Activated naive CD4-positive, alpha-beta T cell treated with anti-CD3 and anti-CD28 coated beads, Interleukin-2, amount 10 ng/mL, durations not matched to agents 7 days and 5 days (primary cell): Measurements from ENCODE around the gene DPEP3.

Experiments
- CTCF ChIA-PET: fragments of 350-600 bp; sonication (Branson Sonifier 250); formaldehyde crosslinking; loops from one replicate; lab custom pipeline; 2021; ENCODE audit warnings: antibody characterized with exemption; lab: Charles Lee
- DNase-seq: peaks from one replicate; pipeline ENCODE4 v3.0.0-alpha.2; 2020
- H3K27ac Mint-ChIP-seq: one replicate; pipeline ENCODE4 v1.8.0; 2021; ENCODE audit warnings: mild to moderate bottlenecking, moderate library complexity, mixed read lengths
- H3K27me3 Mint-ChIP-seq: one replicate; pipeline ENCODE4 v1.8.0; 2021; ENCODE audit warnings: mild to moderate bottlenecking, mixed read lengths
- H3K36me3 Mint-ChIP-seq: one replicate; pipeline ENCODE4 v1.8.0; 2021; ENCODE audit warnings: mixed read lengths
- H3K4me1 Mint-ChIP-seq: one replicate; pipeline ENCODE4 v1.8.0; 2021; ENCODE audit warnings: mixed read lengths
- H3K4me3 Mint-ChIP-seq: one replicate; pipeline ENCODE4 v1.8.0; 2021; ENCODE audit warnings: mild to moderate bottlenecking, moderate library complexity, mixed read lengths
- H3K9me3 Mint-ChIP-seq: one replicate; pipeline ENCODE4 v1.8.0; 2021; ENCODE audit warnings: mixed read lengths

The DPEP3 gene

DNA sequence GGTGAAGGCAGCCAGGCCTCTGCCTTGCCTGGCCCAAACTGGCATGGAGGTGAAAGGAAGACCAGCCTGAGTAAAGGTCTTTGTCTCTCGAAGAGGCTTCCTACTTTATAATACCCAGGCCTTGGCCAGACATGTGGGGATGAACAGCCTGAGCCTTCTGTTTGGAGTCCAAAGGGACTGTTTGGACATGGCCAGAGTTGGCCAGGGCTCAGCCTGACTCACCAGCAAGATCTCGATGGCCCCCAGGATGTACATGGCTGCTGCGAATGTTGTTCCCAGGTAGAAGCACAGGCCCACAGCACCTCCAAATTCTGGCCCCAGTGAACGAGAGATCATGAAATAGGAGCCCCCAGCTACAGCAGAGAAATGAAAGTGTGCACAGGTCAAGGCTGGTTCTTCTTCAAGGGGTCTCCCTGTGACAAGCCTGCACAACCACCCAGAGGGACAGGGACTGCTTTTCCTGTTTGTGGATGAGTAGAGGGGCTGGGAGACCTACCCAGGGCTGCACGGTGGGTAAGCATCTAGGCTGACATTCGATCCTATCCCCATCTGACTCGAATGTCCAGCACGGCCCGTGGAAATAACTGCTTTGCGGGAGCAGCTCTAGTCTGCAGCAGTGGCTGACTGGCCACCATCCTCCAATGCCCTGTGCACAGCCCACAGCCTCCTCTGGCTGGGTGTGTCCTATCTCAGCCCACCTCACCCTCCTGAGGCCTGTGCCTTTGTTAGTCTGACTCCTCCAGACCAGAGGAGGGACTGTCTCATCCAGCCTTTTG is 25.7 kb downstream of the DPEP3 start:
- Mint-ChIP-seq H3K27me3 (no peaks in the 10 kb centered on the region), H3K36me3 (peaks cover 13% of the 10 kb centered on the region), H3K4me3 (no peak overlapping the region), H3K4me1 (peaks cover 3% of the 10 kb centered on the region), H3K27ac (no peak overlapping the region), H3K9me3 (no peaks in the 10 kb centered on the region)
- no peak for DNase-seq
- CTCF ChIA-PET: interaction anchor here (0.9 kb wide), 1 partner anchor 11 kb away, joined by 3 read pairs; no protein-coding TSS in a partner anchor

- Mint-ChIP-seq H3K27me3 (no peaks in the 10 kb centered on the region), H3K36me3 (peaks cover 13% of the 10 kb centered on the region), H3K4me1 (peaks cover 3% of the 10 kb centered on the region), H3K9me3 (no peaks in the 10 kb centered on the region), H3K4me3 (no peak overlapping the region), H3K27ac (no peak overlapping the region)
- no peak for DNase-seq
- CTCF ChIA-PET: interaction anchor here (0.9 to 1.7 kb wide), 2 partner anchors 11 to 12 kb away, joined by 3 to 5 read pairs; no protein-coding TSS in a partner anchor
Observed at GRCh38 chr16:67953641-67954375, 26.5 kb downstream of the DPEP3 start.

GRCh38 chr16:67951485-67951884 is 28.8 kb downstream of the DPEP3 start:
- Mint-ChIP-seq H3K4me1 (peaks cover 3% of the 10 kb centered on the region), H3K36me3 (peaks cover 10% of the 10 kb centered on the region), H3K9me3 (no peaks in the 10 kb centered on the region), H3K27me3 (no peaks in the 10 kb centered on the region), H3K27ac (no peak overlapping the region), H3K4me3 (no peak overlapping the region)
- CTCF ChIA-PET: no interaction called here
- DNase-seq: no peak

DNA sequence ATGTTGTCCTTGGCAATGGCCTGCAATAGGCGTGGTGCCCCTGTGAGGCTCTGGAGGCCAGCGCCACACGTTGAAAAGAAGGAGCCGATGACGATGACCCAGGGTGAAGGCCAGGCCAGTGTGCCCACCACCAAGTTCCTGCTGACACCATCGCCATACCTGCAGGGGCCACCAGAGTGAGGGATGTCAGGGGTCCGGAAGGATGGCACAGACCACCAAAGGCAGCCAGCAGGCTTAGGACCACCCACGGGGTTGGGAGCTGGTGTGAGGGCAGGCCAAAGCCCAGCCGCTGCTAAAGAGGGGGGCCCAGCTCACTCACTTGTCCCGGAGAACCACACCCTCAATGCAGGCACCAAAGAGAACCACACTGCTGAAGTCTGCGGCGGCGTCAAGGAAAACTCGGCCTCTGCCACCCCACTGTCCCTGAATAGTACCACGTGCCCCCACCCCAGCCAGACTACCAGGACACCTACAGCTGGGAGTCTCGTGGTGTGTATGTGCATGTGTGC is 29.9 kb downstream of the DPEP3 start:
- peaks cover 3% of the 10 kb centered on the region for H3K4me1 Mint-ChIP-seq
- no peak overlapping the region for H3K4me3 Mint-ChIP-seq
- DNase-seq: no peak
- H3K27me3 Mint-ChIP-seq: no peaks in the 10 kb centered on the region
- H3K9me3 Mint-ChIP-seq: no peaks in the 10 kb centered on the region
- CTCF ChIA-PET: no interaction called here
- peaks cover 10% of the 10 kb centered on the region for H3K36me3 Mint-ChIP-seq
- peak overlapping the region; percentile 37 for H3K27ac Mint-ChIP-seq

- CTCF ChIA-PET: no interaction called here
- Mint-ChIP-seq H3K9me3 (no peaks in the 10 kb centered on the region), H3K4me1 (peaks cover 3% of the 10 kb centered on the region), H3K4me3 (no peak overlapping the region), H3K36me3 (peaks cover 10% of the 10 kb centered on the region), H3K27ac (no peak overlapping the region), H3K27me3 (no peaks in the 10 kb centered on the region)
- DNase-seq: no peak
Observed at GRCh38 chr16:67949645-67950044, 30.7 kb downstream of the DPEP3 start.

- Mint-ChIP-seq H3K27ac (no peak overlapping the region), H3K9me3 (no peaks in the 10 kb centered on the region), H3K4me3 (no peak overlapping the region), H3K4me1 (peaks cover 3% of the 10 kb centered on the region), H3K36me3 (peaks cover 9% of the 10 kb centered on the region), H3K27me3 (no peaks in the 10 kb centered on the region)
- DNase-seq: no peak
- CTCF ChIA-PET: interaction anchor here (0.6 to 1.1 kb wide), 2 partner anchors 11 to 353 kb away, joined by 3 read pairs; partner anchors contain the start of gene PSMB10
Observed at GRCh38 chr16:67948015-67948414, 32.3 kb downstream of the DPEP3 start.

DNA sequence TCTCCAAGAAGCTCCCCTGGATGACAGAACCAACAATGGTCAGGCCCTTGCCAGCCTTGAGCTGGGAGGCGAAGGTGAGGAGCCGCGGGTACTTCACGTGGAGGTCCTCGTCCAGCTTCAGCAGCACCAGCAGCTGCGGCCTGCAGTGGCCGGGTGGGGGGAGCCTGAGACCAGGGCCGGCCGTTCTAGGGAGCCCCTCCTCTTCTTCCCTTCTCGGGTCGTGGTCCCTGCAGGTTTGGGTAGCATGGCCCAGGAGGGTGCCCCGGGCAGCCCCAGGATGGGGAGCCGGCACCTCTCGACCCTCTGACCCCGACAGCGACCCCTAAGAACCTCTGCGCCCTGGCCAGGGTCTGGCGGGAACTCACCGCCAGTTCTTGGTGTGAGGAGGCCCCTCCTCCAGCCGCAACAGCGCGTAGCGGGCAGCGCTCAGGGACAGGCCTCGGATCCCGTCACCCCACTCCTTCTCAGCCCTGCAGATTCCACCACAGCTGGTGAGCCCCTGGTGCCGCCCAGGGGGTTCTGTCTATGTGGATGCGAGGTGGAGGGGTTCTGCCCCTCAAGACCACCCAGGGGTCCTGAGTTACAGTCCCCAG is 33.2 kb downstream of the DPEP3 start:
- CTCF ChIA-PET: interaction anchor here (1.1 kb wide), 1 partner anchor 10 kb away, joined by 3 read pairs; the partner anchor contains the start of gene PSMB10
- no peak for DNase-seq

GRCh38 chr16:67946128-67946569 is 34.1 kb downstream of the DPEP3 start:
- H3K4me3 Mint-ChIP-seq: no peak overlapping the region
- peaks cover 9% of the 10 kb centered on the region for H3K36me3 Mint-ChIP-seq
- H3K4me1 Mint-ChIP-seq: peaks cover 11% of the 10 kb centered on the region
- H3K27me3 Mint-ChIP-seq: no peaks in the 10 kb centered on the region
- DNase-seq: no peak
- CTCF ChIA-PET: interaction anchor here (0.8 to 1.0 kb wide), 2 partner anchors 49 to 94 kb away, joined by 3 to 4 read pairs; no protein-coding TSS in a partner anchor
- no peak overlapping the region for H3K27ac Mint-ChIP-seq
- H3K9me3 Mint-ChIP-seq: no peaks in the 10 kb centered on the region

More for the DNA sequence above, 33.2 kb downstream of the DPEP3 start:
- Mint-ChIP-seq H3K36me3 (peaks cover 9% of the 10 kb centered on the region), H3K9me3 (no peaks in the 10 kb centered on the region), H3K4me1 (peaks cover 3% of the 10 kb centered on the region), H3K27me3 (no peaks in the 10 kb centered on the region), H3K4me3 (no peak overlapping the region), H3K27ac (no peak overlapping the region)

DNA sequence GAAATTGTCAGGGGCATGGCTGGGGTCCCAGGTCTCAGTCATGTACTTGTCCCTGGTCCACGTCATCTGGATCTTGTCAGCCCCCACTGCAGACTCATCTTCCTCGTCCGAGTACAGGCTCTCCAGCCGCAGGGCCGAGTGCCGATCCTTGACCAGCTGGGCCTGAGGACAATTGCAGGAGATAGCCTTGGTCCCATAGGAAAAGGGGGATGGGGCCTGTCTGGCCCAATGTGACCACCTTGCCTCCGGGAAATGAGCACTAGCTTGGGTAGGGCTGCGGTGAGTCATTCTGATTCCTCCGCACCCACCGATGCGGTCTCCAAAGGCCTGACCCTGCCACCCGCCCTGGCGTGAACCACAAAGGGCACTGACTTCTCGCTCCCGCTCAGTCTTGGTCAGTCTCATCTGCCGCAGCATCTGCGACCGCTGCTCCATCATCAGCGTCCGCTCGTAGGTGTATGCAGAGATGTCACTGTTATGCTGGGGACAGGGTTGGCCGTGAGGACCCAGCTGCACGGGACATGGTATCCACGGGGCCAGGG is 34.8 kb downstream of the DPEP3 start:
- no peaks in the 10 kb centered on the region for H3K9me3 Mint-ChIP-seq
- H3K27ac Mint-ChIP-seq: peak overlapping the region; percentile 14
- H3K36me3 Mint-ChIP-seq: peaks cover 10% of the 10 kb centered on the region
- H3K4me1 Mint-ChIP-seq: peaks cover 18% of the 10 kb centered on the region
- H3K27me3 Mint-ChIP-seq: no peaks in the 10 kb centered on the region
- CTCF ChIA-PET: interaction anchor here (0.8 kb wide), 1 partner anchor 95 kb away, joined by 4 read pairs; no protein-coding TSS in a partner anchor
- DNase-seq: no peak
- H3K4me3 Mint-ChIP-seq: no peak overlapping the region

GRCh38 chr16:67944690-67945391 is 35.5 kb downstream of the DPEP3 start:
- DNase-seq: no peak
- no peak overlapping the region for H3K4me3 Mint-ChIP-seq
- CTCF ChIA-PET: interaction anchor here (0.8 kb wide), 1 partner anchor 95 kb away, joined by 4 read pairs; no protein-coding TSS in a partner anchor
- no peak overlapping the region for H3K27ac Mint-ChIP-seq
- H3K4me1 Mint-ChIP-seq: peaks cover 24% of the 10 kb centered on the region
- H3K27me3 Mint-ChIP-seq: no peaks in the 10 kb centered on the region
- peaks cover 16% of the 10 kb centered on the region for H3K36me3 Mint-ChIP-seq
- no peaks in the 10 kb centered on the region for H3K9me3 Mint-ChIP-seq

DNA sequence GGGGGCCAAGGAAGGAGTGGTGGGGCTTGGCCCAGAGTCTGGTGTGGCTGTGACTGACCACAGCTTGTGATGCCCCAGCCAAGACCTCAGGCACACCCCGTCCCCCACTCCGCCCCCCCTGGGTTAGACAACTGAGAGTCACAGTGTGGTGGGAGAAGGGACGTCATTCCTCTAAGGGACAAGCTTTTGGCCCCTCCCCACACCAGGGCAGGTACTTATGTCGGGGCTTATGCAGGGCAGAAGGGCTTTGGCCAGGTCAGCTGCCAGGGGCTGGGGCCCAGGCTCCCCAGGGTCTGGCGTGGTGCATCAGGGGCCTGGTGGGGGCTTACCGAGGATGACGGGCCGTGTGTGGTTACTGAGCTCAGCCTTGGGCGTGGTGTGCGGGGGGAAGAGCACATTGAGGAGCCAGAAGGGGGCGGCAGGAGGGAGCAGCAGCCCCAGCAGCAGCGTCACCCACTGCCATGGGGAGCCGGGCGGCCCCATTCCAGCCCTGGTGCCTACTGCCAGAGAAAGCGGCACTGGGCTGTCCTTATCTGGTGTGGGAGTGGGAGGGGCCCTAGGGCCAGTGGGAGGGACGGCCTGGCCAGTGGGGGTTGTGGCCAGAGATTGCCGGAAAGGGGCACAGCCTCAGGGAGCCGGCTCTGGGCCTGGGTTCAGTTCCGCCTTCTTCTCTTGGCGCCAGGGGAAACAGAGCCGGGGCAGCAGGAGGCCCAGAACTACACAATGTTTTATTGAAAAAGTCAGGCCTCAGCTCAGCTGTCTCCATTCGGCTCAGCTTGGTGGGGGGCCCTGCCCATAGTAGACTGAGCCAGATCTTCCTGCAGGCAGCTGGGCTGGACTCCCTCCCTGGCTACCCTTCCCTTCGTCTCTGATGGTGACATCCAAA is 36.4 kb downstream of the DPEP3 start, which contains the start of gene LCAT:
LCAT (minus strand) TSS at position 502 of the 886 bp plus-strand sequence; CDS start at position 483, 19 bp downstream.
- CTCF ChIA-PET: no interaction called here
- H3K9me3 Mint-ChIP-seq: no peaks in the 10 kb centered on the region
- no peaks in the 10 kb centered on the region for H3K27me3 Mint-ChIP-seq
- peaks cover 16% of the 10 kb centered on the region for H3K36me3 Mint-ChIP-seq
- peak within 1 kb of the TSS; percentile 58 for H3K27ac Mint-ChIP-seq
- H3K4me3 Mint-ChIP-seq: no peak within 1 kb of the TSS
- no peak for DNase-seq
- peaks cover 33% of the 10 kb centered on the region for H3K4me1 Mint-ChIP-seq

DNA sequence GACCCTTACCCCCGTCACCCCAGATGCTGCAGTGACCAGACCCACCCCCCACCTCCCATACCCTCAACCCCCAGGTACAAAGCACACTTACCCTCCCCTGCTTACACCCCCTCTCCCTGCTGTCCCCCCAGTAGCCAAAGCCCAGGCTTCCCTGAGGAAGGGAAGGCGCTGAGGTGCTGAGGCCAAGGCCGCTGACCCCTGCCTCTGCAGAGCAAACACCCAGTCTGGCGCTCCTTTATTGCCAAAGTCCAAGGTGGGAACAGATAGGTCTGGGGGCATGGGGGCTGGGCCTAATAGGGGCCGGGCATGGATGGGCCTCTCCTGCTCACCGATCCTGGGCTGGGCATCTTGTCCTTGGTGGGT is 37.1 kb downstream of the DPEP3 start:
- H3K9me3 Mint-ChIP-seq: no peaks in the 10 kb centered on the region
- H3K36me3 Mint-ChIP-seq: peaks cover 16% of the 10 kb centered on the region
- CTCF ChIA-PET: interaction anchor here (1.0 to 2.5 kb wide), 5 partner anchors 10 to 280 kb away, joined by 3 to 11 read pairs (median 5); no protein-coding TSS in a partner anchor
- no peaks in the 10 kb centered on the region for H3K27me3 Mint-ChIP-seq
- no peak for DNase-seq
- H3K27ac Mint-ChIP-seq: peak overlapping the region; percentile 58
- no peak overlapping the region for H3K4me3 Mint-ChIP-seq
- H3K4me1 Mint-ChIP-seq: peaks cover 34% of the 10 kb centered on the region
